OCI-LY7 (cell line): ENCODE measurements around the gene WNT4. TPM values are rescaled to one million over a fixed set of nuclear protein-coding genes. Genes with fewer than 3 reads are reported as not detected.

Source experiments
- BruUV-seq: library from RNA; stranded (reverse); fragments of 400-500 nt; replicated peaks from 2 replicates; lab custom pipeline; 2021; lab: Mats Ljungman, UMichigan
- CTCF ChIA-PET: fragments of 300-600 bp; sonication (Branson Sonifier 250); formaldehyde crosslinking; loops from one replicate; lab custom pipeline; 2022; ENCODE audit warnings: antibody characterized with exemption; ENCODE audit not compliant: unreplicated experiment; lab: Charles Lee
- POLR2A ChIA-PET: fragments of 300-600 bp; sonication (Branson Sonifier 250); formaldehyde crosslinking; loops from one replicate; lab custom pipeline; 2022; ENCODE audit warnings: antibody characterized with exemption; lab: Charles Lee
- DNase-seq: peaks from one replicate; pipeline ENCODE4 v3.0.0-alpha.2; 2015; ENCODE audit warnings: low spot score
- H2AFZ ChIP-seq: fragments of 200-600 bp; sonication (generic), shearing (Covaris generic); 2 replicates; pipeline ENCODE4 v1.6.1; 2014; ENCODE audit warnings: mild to moderate bottlenecking, antibody characterized with exemption, low read length, moderate library complexity
- H3K27ac ChIP-seq: fragments of 200-600 bp; sonication (generic); 2 replicates; pipeline ENCODE4 v1.5.1; 2014; ENCODE audit warnings: mixed run types, low read depth, mild to moderate bottlenecking, moderate library complexity, low read length, inconsistent platforms; ENCODE audit not compliant: poor library complexity, severe bottlenecking
- H3K36me3 ChIP-seq: fragments of 200-600 bp; sonication (generic); 2 replicates; pipeline ENCODE4 v1.6.1; 2014; ENCODE audit warnings: mild to moderate bottlenecking, antibody characterized with exemption, low read length, moderate library complexity, mixed read lengths; ENCODE audit not compliant: insufficient read depth
- H3K4me1 ChIP-seq: fragments of 200-600 bp; sonication (generic); 2 replicates; pipeline ENCODE4 v1.5.1; 2014; ENCODE audit warnings: mild to moderate bottlenecking, low read length; ENCODE audit not compliant: insufficient read depth, poor library complexity, severe bottlenecking
- H3K4me2 ChIP-seq: fragments of 200-600 bp; sonication (generic); 2 replicates; pipeline ENCODE4 v1.6.1; 2014; ENCODE audit warnings: mild to moderate bottlenecking, low read length
- H3K4me3 ChIP-seq: fragments of 200-600 bp; sonication (generic); 2 replicates; pipeline ENCODE4 v1.5.1; 2014; ENCODE audit warnings: mild to moderate bottlenecking, low read depth, low read length; ENCODE audit not compliant: poor library complexity, severe bottlenecking
- H3K79me2 ChIP-seq: fragments of 200-600 bp; sonication (generic); 2 replicates; pipeline ENCODE4 v1.6.1; 2016; ENCODE audit warnings: low read depth, mild to moderate bottlenecking, low read length, moderate library complexity, mixed read lengths; ENCODE audit not compliant: insufficient read depth
- H3K9me2 ChIP-seq: fragments of 200-600 bp; sonication (generic); 2 replicates; pipeline ENCODE4 v1.6.1; 2016; ENCODE audit warnings: mild to moderate bottlenecking, low read length, mixed read lengths; ENCODE audit not compliant: insufficient read depth
- H3K9me3 ChIP-seq: fragments of 200-600 bp; sonication (generic); 2 replicates; pipeline ENCODE4 v1.6.1; 2014; ENCODE audit warnings: mild to moderate bottlenecking, mixed run types, low read length, mixed read lengths
- H4K20me1 ChIP-seq: fragments of 200-600 bp; sonication (generic); 2 replicates; pipeline ENCODE4 v1.6.1; 2014; ENCODE audit warnings: mild to moderate bottlenecking, antibody characterized with exemption, low read length, moderate library complexity, mixed read lengths; ENCODE audit not compliant: insufficient read depth
- CTCF ChIP-seq: fragments of 200-600 bp; sonication (generic); conservative IDR thresholded peaks from 2 replicates; pipeline ENCODE4 v1.5.1; 2014; ENCODE audit warnings: mild to moderate bottlenecking, antibody characterized with exemption, low read length, moderate library complexity, mixed read lengths
- EZH2phosphoT487 ChIP-seq: fragments of 200-600 bp; sonication (generic); IDR thresholded peaks from 2 replicates; pipeline ENCODE4 v1.6.1; 2018; ENCODE audit warnings: low read depth, borderline replicate concordance, mild to moderate bottlenecking, mixed run types, antibody characterized with exemption, low read length, moderate library complexity, mixed read lengths
- intact Hi-C: fragments of 100-400 bp; cut with micrococcal nuclease; formaldehyde crosslinking; loops from one replicate; pipeline ENCODE4 v1.10.0; 2022; ENCODE audit not compliant: unreplicated experiment
- total RNA-seq, 2 experiments: library from RNA; depleted of rRNA in 1 of 2; stranded (reverse); fragments of >200 nt in 1 of 2; shearing (Covaris generic) in 1 of 2; gene quantifications; 2 replicates each; pipeline ENCODE4 v1.2.3, GENCODE V29; 2014 to 2022

The WNT4 gene
- total RNA-seq, 2 experiments from 2014 or later = not detected

- TF ChIP-seq CTCF (no peak), EZH2phosphoT487 (no peak)
- Histone ChIP-seq H3K79me2 (no peaks in the 10 kb centered on the region), H2AFZ (no peak overlapping the region), H3K9me3 (no peaks in the 10 kb centered on the region), H3K4me1 (peaks cover 19% of the 10 kb centered on the region), H3K4me3 (no peak overlapping the region), H3K9me2 (no peaks in the 10 kb centered on the region), H3K4me2 (no peak overlapping the region), H3K36me3 (peaks cover 15% of the 10 kb centered on the region; the same call in 1 of the 2 replicates), H3K27ac (no peak overlapping the region), H4K20me1 (no peaks in the 10 kb centered on the region)
- intact Hi-C loops = no loop called here
- ChIA-PET CTCF (no interaction called here), POLR2A (no interaction called here)
- no peak for DNase-seq
- BruUV-seq = no TSS peak
These were observed 27.6 kb downstream of the WNT4 start for GRCh38 chr1:22115286-22115685.

- Histone ChIP-seq H3K4me3 (no peak overlapping the region), H3K79me2 (no peaks in the 10 kb centered on the region), H3K27ac (no peak overlapping the region), H4K20me1 (no peaks in the 10 kb centered on the region), H3K4me1 (peaks cover 19% of the 10 kb centered on the region), H3K9me2 (no peaks in the 10 kb centered on the region), H3K9me3 (no peaks in the 10 kb centered on the region), H2AFZ (no peak overlapping the region), H3K36me3 (peaks cover 15% of the 10 kb centered on the region; the same call in 1 of the 2 replicates), H3K4me2 (no peak overlapping the region)
- intact Hi-C loops = no loop called here
- ChIA-PET POLR2A (no interaction called here), CTCF (no interaction called here)
- DNase-seq = no peak
- no TSS peak for BruUV-seq
- TF ChIP-seq CTCF = no peak
- TF ChIP-seq EZH2phosphoT487 = no peak
These were observed 28.5 kb downstream of the WNT4 start for GRCh38 chr1:22114083-22115012.

GRCh38 chr1:22112554-22112953 lies 30.3 kb downstream of the WNT4 start:
- BruUV-seq = no TSS peak
- no peak for TF ChIP-seq CTCF
- H3K4me3 ChIP-seq = no peak overlapping the region
- H3K36me3 ChIP-seq = 0 out of 2 replicates have a peak, but pooled peaks cover 12% of the 10 kb centered on the region
- peaks cover under 1% of the 10 kb centered on the region for H3K4me1 ChIP-seq
- H3K9me3 ChIP-seq = no peaks in the 10 kb centered on the region
- no peaks in the 10 kb centered on the region for H3K79me2 ChIP-seq
- DNase-seq = no peak
- no peak overlapping the region for H3K4me2 ChIP-seq
- CTCF ChIA-PET = no interaction called here
- no peak overlapping the region for H2AFZ ChIP-seq
- H3K9me2 ChIP-seq = no peaks in the 10 kb centered on the region
- intact Hi-C loops = no loop called here
- no peak overlapping the region for H3K27ac ChIP-seq
- POLR2A ChIA-PET = no interaction called here
- H4K20me1 ChIP-seq = no peaks in the 10 kb centered on the region
